ENCODE measurements around the gene CINP.
"Not testable (repeated sequence)": the region's sequence is repeated elsewhere in the genome, so short reads cannot be mapped to it uniquely, and the experiment has no call there.

Gene CINP

DNA sequence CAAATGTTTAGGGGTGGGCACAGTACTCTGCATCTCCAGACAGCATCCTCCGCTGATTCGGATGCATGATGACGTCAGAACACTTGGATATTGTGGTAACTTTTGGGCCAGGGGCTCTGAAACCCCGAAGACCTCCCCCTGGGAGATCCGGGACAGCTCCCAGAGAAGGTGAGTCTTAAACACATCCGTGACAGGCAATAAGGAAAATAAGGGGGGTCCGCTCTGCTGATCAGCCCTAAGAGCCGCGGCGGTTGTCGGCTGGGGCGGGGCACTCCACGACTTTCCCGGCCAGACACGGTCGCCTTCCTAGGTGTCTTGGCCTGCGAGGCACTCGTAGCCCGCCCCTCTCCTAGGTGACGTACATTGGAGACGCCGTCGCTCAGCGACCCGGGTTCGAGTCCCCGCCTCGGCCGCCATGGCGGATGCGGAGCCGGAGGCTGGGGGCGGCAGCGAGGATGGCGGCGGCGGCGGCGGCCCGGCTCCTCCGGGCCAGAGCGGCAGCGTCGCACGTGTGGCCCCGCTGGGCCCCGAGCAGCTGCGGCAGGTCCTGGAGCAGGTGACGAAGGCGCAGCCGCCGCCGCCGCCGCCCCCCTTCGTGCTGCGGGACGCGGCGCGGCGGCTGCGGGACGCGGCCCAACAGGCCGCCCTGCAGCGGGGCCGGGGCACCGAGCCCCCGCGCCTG is 43.2 kb downstream of the CINP start, which contains the start of gene ZNF839:
Gene ZNF839 (plus strand): TSS at position 396 of the 682 bp plus-strand sequence. CDS start 20 bp downstream, at position 416.
- peak; percentile 28 for DNase-seq

DNA sequence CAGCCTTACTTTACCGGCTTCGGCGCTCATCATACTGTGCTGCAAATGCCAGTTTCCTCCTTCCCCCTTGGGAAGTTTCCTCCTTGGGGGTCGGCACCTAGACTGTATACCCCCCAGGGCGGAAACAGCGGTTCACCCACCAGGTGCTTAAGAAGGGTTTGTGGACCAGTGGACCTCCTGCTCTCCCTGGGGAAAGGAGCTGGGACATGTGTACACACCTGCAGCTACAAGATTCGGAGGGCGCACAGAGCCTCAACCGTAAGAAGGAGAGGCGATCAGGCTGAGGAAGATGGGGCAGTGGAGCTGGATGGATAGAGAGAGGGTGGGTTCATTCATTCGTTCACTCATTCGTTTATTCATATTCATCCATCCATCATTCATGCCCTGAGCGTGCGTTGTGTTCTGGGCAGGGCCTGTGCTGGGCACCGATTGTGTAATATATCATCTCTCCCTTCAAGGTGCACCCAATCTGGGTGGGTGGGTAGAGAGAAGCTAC is 43.9 kb downstream of the CINP start:
- DNase-seq, result no peak

DNA sequence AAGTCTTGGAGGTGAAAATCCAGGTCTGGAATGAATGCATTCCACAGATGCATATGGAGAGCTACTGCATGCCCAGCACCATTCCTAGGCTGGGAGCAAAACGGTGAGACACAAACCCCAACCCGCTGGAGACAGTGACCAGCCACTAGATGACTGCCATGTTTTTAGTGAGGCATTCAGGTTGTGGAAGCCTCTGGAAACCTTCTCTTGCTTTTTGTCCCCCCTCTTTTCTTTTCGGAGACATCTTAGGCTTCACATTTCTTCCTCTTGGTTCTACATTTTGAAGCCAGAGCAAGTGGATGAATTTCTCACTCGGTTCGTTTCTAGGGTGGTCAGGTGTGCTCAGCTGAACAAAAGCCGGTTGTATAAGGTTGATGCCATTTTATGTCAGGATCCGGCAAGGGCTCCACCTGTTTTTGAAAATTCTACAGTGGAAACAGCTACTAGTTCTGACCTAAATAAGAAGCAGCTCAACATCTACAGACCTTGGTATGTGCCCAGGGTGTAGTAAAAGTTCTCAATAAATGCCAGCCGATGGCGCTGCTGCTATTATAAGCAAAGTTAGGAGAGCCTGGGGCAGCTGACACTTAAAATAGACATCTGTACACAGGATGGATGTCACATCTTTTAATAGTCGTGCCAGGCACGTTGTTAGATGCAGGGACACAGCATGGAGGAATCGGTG is 45.0 kb downstream of the CINP start:
- DNase-seq, result no peak

DNA sequence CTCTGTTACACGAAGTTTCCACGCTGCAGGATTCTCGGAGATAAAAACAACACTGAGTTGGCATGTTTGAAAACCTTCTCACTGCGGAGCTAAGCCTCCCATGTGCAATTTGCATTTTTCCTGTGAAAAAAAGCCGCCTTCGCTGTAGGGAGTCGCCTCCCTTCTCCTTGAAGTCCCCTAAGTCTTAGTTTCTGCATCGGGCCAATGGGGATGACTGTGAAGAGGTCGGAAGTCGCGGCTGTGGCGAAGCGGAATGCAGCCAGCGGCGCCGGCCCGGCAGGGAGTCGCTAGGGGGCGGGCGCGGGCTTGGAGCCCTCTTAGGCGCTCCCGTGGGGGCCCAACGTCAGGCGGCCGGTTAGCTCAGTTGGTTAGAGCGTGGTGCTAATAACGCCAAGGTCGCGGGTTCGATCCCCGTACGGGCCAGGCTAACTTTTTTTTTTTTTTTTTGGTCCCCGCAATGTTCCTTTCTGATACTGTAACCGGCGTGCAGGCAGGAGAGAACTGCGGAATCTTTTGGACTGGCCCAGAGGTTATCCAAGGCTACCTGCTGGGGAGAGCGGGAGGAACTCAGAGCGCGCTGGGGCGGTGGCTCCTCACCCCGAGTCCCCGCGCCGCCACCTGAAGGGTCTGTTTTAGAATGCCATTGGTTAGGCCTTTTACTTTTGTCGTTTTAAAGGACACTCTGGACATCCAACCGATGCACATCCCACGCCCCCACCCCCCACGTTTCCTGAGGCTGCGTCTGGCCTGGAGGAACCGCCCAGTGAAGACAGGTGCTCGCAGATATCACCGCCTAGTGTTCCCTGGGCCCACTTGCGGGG is 45.7 kb downstream of the CINP start:
- peak; percentile 31 for DNase-seq

DNA sequence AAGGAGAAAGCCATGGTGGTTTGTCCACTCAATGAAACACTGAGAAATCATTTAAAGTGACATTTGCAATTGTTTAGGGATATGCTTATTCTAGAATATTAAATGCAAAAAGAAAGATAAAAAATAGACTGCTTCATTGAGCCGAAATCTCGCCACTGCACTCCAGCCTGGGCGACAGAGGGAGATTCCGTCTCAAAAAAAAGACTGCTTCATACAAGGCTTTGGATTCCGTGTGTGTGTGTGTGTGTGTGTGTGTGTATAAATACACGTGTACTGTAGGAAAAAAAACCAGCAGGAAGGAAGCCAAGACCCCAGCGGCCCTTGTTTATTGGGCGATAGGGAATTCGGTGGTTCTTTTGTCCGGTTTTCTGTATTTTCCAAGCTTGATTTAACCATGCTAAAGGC is 46.4 kb downstream of the CINP start:
- no peak for DNase-seq

DNA sequence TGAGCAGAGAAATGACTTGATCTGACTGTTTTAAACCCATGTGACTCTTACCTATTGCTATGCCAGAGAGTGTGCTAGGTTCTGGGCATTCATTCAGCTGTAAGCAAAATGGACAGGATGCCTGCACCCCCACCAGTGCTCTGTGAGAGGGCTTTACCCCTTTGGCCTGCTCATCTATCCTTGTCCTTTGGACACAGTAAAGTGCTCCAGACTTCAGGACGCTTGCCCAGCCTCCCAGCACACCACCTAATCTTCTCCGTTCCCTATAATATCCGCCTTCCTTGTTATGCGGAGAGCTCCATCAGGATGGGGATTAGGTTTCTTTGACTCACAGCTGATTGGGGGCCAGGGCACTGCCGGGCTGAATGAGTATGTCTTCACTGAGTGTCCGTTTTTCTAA is 47.6 kb downstream of the CINP start:
- no peak for DNase-seq

DNA sequence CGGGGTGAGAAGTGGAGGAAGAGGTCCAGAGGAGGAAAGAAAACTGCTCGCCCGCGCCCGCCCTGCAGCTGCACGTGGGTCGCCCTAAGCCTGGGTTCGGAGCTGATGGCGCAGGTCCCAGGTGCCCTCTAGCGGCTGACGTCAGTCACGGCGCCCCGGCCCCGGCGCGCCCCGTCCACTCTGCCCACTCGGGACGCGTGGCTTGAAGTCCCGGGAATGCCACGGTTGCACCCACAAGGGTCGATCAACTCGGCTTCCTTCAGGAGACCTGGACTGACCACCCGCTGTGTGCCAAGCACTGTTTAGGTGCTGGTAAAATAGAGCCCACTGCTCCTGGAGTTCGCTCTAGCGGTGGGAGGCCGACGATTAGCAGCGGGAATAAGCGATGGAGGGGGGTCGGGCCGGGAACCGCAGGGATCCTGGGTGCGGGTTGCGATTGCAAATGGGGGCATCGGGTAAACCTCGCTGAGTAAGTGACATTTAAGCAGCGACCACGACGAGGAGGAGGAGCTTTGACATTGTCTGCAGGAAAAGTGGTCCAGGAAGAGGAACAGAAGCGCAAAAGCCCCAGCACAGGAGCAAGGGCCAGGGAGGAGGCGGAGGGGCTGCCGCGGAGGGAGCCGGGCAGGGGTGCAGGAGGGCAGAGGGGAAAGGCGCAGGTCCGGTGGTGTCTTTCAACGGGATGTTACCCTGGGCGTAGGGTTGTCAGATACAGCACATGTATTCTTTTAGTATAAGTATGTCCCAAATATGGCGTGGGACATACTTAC is 48.3 kb downstream of the CINP start:
- no peak for DNase-seq

DNA sequence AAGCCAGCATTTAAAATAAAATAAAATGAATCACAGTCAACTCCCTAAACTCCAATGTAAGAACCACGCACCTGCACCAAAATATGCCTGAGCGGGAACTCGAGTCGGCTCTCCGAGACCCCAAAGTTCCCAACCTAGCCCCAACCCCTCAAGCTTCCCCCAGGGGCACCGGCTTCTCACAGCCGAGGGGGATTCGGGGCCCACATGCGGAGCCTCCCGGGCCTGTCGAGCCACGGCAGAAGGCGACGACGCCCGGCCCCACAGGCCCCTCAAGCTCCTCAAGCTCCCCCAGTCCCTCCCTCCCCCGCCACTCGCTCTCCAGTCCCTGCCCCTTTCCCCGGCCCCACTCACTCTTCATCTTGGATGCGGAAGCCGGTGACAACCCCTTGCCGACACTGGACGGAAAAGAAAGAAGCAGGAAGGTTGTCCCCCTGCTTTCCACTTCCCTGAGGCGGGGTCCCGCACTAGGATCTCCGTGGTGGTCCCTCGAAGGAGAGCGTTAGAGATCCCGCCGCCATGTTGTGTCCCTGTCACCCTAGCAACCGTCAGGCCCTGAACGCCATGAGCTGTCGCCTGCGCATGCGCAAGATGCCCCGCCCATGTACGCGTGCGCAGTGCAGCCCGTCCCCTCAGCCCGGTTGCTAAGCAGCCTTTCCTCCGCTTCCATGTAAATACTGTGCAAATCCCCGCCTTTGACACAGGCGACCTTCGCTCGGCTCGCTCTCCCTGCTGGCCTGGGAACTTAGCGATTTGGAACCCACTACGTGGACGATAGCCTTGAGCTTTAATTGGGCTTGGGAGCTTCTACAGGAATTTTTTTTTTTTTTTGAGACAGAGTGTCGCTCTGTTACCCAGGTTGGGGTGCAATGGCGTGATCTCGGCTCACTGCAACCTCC is 57.8 kb downstream of the CINP start, which contains the start of gene MOK:
Gene MOK (minus strand): TSS at position 554 of the 896 bp plus-strand sequence. CDS start 196 bp downstream, at position 358.
- peak; percentile 47 for DNase-seq

DNA sequence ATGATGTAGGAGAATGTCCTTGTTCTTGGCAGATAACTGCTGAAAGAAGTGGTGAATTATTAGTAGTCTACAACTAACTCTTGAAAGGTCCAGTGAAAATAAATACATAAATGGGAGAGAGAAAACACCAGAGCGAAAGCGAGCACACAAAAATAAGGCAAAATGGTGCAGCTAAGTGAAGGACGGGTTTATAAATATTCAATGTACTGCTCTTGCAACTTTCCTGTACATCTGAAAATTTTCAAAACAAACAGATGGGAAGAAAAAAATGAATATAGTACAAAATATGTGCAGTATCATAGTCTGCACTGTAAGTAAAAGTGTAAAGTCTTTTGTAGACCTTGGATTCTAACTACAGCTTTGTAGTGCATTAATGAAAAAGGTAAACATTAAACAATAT is 59.0 kb downstream of the CINP start:
- DNase-seq, result no peak

DNA sequence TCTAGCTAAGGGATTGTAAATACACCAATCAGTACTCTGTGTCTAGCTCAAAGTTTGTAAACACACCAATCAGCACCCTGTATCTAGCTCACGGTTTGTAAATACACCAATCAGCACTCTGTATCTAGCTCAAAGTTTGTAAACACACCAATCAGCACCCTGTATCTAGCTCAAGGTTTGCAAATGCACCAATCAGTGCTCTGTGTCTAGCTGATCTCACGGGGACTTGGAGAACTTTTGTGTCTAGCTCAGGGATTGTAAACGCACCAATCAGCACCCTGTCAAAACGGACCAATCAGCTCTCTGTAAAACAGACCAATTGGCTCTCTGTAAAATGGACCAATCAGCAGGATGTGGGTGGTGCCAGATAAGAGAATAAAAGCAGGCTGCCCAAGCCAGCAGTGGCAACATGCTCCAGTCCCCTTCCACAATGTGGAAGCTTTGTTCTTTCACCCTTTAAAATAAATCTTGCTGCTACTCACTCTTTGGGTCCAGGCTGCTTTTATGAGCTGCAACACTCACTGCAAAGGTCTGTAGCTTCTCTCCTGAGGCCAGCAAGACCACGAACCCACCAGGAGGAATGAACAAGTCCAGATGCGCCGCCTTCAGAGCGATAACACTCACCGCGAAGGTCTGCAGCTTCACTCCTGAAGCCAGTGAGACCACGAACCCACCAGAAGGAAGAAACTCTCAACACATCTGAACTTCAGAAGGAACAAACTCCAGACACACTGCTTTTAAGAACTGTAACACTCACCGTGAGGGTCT is 64.2 kb downstream of the CINP start:
- DNase-seq, result not testable (repeated sequence)

Measured in SIG-M5 (cell line).